ENCODE measurements around the gene TMEM143.
A peak's percentile ranks its signal among the peaks of the same experiment; 100 is the strongest.
"Not testable (repeated sequence)": the region's sequence is repeated elsewhere in the genome, so short reads cannot be mapped to it uniquely, and the experiment has no call there.

TMEM143 gene

GRCh38 chr19:48363810-48364597, at the start of gene TMEM143, which contains the start of gene SYNGR4:
TMEM143 (minus strand) TSS chr19:48363940; CDS start chr19:48363920, 20 bp downstream.
SYNGR4 (plus strand) TSS chr19:48364367; CDS start chr19:48365843, 1,476 bp downstream.
- DNase-seq: peak; percentile 99

DNA sequence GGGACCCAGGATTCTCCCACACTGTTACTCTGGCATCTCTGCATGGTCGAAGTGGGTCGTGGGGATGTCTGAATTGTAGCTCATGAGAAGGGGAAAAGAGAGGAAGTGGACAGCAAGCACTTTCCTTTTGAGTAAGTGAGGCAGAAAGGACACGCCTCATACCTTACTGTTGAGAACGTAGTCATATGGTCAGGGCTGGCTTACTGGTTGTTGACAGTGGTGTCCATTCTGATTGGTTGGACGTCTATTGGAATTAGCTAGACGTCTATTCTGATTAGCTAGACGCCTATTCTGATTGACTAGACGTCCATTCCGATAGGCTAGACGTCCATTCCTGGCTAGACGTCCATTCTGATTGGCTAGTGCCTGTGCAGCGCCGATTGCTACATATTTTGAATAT, 42.1 kb upstream of the TMEM143 start:
- DNase-seq: no peak

DNA sequence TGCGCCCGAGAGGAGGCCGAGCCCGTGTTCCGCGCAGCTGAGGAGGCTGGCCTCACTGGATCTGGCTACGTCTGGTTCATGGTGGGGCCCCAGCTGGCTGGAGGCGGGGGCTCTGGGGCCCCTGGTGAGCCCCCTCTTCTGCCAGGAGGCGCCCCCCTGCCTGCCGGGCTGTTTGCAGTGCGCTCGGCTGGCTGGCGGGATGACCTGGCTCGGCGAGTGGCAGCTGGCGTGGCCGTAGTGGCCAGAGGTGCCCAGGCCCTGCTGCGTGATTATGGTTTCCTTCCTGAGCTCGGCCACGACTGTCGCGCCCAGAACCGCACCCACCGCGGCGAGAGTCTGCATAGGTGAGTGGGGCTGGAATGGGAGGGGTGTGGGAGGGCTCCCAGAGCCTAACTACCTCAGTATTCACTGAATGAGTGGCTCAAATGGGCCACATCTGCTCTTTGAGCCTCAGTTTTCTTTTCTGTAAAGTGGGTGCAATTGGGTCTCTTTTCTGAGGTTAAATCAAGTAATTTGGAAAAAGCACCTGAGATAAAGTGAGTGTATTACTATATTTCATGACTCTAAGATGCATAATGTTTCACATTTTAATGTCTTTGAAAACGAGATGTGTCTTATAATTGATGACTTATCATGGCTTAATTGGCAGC, 41.4 kb upstream of the TMEM143 start:
- DNase-seq: no peak

DNA sequence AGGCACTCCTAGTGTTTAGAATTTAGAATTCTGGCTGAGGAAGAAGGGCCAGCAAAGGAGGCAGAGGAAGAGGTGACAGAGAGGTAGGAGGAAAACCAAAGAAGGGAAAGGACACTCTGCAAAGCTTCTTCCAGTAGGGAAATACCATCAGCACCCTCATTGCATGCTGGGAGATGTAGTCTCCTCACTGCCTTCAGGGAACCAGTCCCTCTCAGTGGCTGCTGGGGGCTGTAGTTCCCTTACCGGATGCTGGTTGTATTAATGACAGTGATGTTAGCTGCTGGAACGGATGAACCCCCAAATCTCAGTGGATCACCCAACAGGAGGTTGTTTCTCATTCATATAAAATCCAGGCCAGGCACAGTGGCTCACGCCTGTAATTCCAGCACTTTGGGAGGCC, 39.9 kb upstream of the TMEM143 start:
- DNase-seq: peak; percentile 51

DNA sequence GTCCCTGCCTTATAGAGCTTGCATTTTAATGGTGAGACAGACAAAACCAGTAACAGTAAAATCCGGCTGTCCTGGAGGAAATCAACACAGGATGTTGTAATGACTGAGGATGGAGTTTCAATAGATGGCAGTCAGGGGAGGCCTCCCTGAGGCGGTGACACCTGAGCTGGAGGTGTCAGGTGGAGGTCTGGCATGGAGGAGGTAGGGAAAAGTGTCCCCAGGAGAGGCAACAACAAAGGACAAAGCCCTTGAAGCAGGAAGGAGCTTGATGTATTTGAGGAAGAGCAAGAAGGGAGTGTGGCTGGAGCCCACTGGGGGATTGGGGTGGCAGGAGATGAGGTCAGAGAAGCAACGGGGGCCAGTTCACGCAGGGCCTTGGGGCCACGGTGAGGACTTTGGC, 37.5 kb upstream of the TMEM143 start:
- no peak for DNase-seq

DNA sequence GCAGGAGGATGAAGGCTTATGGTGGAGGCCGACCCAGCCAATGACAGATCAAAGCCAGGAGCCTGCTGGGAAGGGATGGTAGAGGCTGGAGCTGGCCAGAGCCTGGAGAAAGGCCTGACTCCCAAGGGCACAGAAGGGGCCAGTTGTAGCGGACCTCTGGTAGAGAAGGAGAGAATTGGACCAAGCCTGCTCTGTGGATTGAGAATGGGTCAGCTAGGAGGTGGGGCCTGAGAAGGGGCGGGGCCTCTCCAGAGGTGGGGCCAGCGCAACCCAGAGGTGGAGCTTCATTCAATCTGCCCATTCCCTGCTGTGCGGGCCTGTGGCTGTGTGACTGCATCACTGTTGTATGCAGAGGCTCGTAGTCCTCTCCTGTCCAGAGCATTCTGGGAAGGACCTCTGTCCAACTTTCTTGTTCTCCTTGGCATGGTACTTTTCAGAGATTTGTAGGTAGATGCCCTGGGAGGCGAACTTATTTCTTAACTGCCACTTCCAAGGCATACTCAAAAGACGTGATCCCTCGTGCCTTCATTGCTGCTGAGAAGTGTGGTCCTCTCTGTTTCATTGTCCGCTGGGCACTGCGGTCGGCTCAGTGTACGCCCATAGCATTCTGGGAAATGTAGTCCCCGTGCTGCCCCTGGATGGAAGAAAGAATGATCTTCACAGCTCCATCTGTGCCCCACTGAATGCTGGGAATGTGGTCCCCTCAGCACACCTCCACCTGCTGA, 36.4 kb upstream of the TMEM143 start:
- peak; percentile 38 for DNase-seq

DNA sequence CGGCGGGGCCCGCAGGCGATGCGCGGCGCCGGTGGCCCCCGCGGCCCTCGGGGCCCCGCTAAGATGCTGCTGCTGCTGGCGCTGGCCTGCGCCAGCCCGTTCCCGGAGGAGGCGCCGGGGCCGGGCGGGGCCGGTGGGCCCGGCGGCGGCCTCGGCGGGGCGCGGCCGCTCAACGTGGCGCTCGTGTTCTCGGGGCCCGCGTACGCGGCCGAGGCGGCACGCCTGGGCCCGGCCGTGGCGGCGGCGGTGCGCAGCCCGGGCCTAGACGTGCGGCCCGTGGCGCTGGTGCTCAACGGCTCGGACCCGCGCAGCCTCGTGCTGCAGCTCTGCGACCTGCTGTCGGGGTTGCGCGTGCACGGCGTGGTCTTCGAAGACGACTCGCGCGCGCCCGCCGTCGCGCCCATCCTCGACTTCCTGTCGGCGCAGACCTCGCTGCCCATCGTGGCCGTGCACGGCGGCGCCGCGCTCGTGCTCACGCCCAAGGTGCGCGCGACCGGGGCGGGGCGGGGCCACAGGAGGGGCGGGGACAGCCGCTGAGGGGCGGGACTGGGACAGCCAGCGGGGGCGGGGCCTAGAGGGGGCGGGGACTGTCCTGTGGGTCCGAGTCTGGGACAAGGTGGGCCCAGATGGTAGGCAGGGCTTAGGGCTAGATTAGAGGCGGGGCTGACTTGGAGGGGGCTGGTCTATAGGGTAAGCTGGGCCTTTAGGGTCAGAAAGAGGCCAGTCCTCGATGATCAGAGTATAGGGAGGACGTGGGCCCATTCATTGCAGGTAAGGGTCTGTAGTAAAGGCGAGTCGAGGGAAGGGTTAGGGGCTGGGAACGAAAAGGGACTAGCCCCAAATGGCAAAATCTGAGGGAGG, 34.9 kb upstream of the TMEM143 start:
- DNase-seq: peak; percentile 86

GRCh38 chr19:48398102-48398374, 34.3 kb upstream of the TMEM143 start:
- no peak for DNase-seq

GRCh38 chr19:48397263-48398101, 33.7 kb upstream of the TMEM143 start:
- no peak for DNase-seq

DNA sequence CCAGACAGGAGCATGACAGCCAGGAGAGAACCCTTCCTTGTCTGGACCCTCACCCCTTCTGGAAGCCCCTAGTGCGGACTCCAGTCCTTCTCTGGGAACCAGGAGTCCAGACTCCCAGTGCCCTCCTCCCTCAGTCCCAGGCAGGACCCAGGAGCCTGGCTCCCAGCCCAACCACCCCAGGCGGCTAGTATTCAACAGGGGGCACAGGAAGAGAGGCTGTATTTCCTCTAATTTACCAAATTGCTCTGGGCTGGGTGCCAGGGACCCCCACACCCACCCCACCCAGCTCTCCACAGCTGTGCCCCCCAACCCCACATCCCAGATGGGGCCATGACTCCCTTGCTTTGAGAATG, 33.1 kb upstream of the TMEM143 start:
- no peak for DNase-seq

DNA sequence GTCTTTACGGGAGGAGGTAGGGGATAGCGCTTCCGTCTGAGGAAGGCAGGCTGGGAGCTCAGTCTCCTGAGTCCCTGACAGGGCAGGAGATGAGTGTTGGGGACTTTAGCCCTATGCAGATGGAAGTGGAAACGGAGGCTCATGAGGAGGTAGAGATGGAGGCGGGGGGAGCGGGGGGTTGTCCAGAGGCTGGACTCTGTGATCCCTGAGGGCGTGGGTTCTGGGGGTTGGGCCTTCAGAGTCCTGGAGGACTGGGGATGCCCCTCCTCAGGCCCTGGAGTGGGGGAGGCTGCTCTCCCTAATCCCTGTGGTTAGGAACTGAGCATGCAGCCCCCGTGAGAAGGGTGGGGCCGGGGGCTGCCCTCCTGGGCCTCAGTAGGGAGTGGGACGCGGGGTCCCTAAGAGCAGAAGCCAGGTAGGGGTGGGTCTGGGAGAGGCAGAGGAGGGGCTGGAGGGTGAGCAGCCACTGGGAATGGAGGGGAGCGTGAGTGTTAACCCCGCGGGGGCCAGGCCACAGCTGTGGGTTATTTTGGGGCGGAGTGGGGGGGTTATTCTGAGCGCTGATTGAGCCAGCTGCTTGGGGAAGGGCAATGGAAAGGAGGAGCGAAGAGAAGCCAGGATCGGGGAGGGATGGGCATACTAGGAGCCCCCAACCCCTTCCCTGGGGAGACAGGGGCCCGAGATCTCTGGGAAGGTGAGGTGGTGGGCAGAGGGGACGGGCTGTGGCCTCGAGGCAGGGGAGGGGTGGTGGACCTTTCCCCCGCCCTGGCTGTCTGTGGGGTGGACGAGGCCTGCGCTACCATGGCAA, 32.5 kb upstream of the TMEM143 start:
- DNase-seq: no peak

GRCh38 chr19:48395499-48395898, 31.8 kb upstream of the TMEM143 start:
- DNase-seq: no peak

DNA sequence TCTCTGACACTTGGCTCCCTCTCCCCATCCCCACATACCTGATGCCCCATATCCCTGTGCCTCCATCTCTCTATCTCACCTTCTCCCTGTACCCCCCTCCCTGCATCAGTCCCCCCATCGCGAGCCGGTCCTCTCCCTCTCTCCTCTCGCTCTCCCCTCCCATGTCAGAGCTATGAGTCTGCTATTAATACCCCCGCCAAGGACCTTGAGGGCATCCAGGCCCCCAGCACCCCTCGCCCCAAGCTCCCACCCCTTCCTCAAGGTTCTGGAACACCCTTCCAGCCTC, 31.4 kb upstream of the TMEM143 start:
- DNase-seq: no peak

DNA sequence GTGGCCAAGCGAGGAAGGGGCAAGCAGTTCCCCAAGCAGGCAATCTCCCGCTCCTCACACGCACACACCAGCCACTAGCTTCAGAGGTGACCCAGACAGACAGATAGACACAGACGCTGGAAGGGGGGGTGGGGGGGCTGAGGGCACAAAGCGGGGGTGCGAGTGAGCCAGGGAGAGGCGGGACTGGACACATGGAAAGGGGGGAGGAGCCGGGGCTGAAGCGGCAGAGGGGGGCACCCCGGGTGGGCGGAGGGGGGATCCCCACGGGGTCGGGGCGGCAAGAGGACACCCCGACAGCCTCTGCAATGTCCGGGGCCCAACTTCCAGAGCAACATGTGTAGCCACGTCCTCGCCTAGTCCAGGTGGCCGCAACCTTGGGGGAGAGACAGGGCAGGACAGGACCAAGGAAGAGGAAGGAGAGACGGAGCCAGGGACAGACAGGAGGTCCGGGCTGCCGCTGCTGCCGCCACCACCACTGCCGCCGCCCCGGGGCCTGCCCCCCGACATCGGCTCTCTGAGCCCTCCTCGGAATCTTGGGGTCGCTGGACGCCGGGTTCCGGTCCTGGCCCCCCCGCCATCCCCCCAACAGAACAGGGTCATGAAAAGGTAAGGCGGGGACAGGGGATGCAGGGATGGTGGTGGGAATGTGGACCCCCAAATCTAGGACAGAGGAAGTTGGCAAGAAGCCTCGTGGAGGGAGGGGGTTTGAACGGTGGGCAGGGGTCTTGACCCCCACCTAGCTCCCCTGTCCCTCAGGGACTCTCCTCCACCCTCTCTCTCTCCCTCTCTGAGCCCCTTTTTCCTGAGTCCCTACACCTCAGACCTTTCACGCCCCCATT, 30.8 kb upstream of the TMEM143 start:
- DNase-seq: no peak

GRCh38 chr19:48393559-48394330, 30.0 kb upstream of the TMEM143 start, which contains the start of gene GRIN2D:
GRIN2D (plus strand) TSS chr19:48393668; CDS start chr19:48398393, 4,725 bp downstream.
- peak; percentile 42 for DNase-seq

- DNase-seq: no peak
These were observed 29.3 kb upstream of the TMEM143 start for GRCh38 chr19:48392860-48393558.

GRCh38 chr19:48392006-48392344, 28.2 kb upstream of the TMEM143 start:
- not testable (repeated sequence) for DNase-seq

GRCh38 chr19:48391100-48392005, 27.6 kb upstream of the TMEM143 start, which contains the start of gene KDELR1:
KDELR1 (minus strand) TSS chr19:48391551; CDS start chr19:48391358, 193 bp downstream.
- peak; percentile 69 for DNase-seq

All from CD4-positive, alpha-beta T cell treated with Interleukin-6 for 4 hours (primary cell).